Activated T-cell treated with anti-CD3 and anti-CD28 coated beads, Interleukin-2, amount 50 U/mL, for 1 hour (primary cell): ENCODE measurements around the gene SFRP2.

ENCODE experiments used
- DNase-seq: peaks from one replicate; pipeline ENCODE4 v3.0.0-alpha.2; 2020

SFRP2 gene

GRCh38 chr4:153792618-153793247 is 3.9 kb upstream of the SFRP2 start:
- no peak for DNase-seq

DNA sequence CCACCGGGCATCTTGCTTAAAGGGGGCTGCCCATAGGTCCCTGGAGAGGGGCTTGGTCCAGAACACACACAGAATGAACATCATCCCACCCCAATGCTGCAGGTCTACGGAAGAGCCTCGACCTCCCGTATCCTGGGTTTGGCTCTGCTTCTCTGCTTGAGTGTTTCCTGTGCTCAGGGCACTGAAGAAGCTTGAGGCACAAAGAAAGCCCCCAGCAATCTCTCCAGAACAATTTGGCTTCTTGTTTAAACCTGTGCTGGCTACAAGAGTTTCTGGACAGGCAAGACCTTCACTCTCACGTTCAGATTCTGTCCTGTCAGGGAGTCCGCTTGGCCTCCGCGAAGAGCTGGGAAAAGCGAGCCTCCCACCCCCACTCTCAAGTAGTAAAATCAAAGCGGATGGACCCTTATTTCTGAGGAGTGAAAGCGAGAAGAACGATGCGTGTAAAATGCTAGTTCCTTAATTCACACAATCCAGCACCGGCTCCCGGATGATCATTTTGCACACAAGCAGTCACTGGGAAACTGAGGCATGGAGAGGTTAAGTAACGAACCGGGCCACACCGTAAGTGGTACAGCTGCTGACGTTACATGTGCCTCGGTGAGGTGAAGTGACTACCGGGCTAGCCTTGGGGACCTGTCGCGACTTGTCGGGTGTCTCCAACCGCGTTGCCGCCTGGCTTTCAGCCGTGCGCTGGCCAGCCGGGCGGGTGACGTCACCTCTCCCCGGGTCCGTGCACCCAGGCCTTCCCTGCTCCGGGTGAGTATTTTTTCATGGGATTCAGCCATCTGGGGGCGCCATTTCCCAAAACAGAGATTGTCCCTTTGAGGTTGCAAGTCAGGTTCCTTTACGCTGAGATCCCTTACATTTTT is 3.1 kb upstream of the SFRP2 start:
- peak; percentile 38 for DNase-seq

DNA sequence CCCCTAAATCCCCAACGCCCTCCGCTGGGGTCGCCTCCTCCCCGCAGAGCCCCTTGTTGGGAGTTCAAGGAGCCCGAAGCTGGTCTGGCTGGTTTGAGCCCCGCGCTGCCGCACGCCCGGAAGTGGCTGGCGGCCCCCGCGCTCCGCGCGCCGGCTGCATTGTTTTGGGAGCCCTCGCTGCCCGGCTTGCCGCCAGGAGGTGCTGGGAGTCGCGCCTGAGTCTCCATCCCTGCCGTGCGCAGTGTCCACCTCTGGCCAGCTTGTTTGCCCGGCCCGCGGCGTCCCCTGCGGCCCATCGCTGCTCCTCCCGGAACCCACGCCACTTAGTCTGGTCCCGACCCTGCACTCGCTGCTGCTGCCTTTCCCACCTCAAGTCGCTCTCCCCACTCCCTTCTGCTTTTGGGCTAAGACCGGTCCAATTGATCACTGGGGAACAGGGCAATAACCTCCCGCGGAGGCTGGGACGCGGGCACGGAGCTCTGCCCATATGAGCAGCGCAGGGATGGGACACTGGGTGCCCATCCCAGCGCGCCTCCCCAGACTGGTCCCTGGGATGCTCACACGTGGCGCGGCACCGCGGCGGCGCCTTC is 2.2 kb upstream of the SFRP2 start:
- DNase-seq = peak; percentile 37

GRCh38 chr4:153790500-153790865 is 1.6 kb upstream of the SFRP2 start:
- DNase-seq = no peak

- DNase-seq = no peak
Measured at GRCh38 chr4:153789741-153790499, 1.0 kb upstream of the SFRP2 start.

- no peak for DNase-seq
Measured at GRCh38 chr4:153788051-153788412, 851 bp downstream of the SFRP2 start.

DNA sequence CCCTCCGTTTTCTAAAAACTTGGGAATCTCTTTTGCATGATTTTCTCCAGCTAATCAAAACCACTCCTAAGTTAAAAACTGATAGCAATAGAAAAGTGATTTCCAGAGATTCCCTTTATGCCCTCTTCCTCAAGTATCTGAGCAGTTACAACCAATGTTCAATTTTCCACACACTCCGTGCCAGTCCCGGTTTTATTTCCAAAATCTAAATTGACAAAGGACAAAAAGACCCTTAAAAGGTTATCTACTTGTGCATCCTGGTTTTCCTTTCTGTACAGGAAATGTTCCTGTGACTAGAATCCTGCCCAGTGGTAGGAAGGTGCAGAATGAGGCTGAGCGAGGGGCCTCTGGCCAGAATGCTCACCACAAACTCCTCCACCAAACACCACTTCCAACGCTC is 1.3 kb downstream of the SFRP2 start:
- DNase-seq = no peak

DNA sequence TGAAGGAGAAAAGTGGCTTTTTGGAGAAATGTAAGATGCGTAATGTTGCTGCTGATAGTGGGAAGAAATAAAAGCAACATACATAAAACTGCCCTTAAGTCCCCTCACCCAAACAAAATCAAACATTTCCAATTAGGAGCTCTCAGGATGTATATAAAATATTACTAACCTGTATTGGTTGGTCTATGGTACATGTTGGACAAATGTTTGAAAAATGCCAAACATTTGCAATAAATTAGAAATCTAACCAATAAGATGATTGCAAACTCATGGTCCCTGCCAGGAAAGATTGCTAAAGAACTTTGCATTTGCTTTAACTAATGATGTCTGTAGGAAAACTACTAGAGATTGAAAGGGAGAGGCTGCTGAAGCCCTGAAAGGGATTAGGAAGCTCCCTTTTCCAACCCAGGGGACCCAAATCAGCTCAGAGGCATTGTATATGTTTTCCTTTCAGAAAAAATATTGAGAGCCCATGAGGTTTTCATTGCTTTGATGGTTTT is 1.8 kb downstream of the SFRP2 start:
- DNase-seq = no peak

- DNase-seq = no peak
Measured at GRCh38 chr4:153785910-153786721, 2.8 kb downstream of the SFRP2 start.

GRCh38 chr4:153784166-153784699 is 4.7 kb downstream of the SFRP2 start:
- no peak for DNase-seq

GRCh38 chr4:153782581-153782980 is 6.3 kb downstream of the SFRP2 start:
- DNase-seq = no peak

- no peak for DNase-seq
Measured at GRCh38 chr4:153781717-153782416, 7.0 kb downstream of the SFRP2 start.

DNA sequence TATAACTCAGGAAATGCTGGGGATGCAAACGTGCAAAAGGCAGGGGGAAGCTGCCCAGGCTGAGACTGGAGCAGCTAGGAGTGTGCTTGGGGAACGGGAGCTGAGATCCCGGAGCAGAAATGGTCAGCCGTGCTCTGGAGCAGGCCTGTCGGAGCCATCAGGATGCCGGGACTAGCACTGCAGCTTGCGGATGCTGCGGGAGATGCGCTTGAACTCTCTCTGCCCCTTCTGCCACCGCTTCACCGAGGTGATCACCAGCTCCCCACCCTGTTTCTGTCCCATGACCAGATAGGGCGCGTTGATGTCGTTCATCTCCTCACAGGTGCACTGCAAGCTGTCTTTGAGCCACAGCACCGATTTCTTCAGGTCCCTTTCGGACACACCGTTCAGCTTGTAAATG is 7.6 kb downstream of the SFRP2 start:
- no peak for DNase-seq

DNA sequence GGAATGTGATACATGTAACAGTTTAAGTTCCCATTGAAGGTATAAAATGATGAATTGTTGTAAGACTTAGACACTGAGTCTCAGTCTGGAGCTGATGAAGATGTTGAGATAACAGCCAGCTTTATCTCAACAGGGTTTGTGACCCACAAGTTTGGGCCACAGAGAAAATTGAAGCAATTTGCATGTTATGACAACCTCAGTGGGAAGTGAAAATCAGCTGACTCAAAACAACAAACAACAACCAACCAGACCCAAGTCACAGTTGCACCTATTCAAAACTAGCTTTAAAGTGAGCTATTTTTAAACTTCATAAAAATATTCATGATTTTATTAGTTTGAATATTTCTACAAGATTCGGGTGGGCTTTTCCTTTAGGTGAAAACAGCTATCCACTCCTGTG is 8.0 kb downstream of the SFRP2 start:
- DNase-seq = no peak

DNA sequence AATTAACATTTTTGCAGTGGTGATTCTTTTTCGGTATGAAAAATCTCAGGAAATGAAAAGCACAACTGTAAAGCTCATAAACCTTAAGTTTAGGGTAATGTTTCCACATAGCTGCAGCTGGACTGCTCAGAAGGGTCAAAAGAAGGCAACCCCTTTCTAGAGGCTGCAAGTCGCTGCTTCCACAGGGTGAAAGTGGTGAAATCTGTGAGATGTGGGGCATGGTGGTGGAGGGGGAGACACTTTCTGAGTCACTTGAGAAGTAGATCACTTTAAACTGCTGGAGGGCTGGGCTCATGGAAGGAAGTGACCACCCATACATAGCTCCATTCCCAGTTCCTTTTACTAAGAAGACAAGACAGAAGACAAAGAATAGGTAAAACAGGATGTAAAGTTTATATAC is 8.7 kb downstream of the SFRP2 start:
- no peak for DNase-seq

DNA sequence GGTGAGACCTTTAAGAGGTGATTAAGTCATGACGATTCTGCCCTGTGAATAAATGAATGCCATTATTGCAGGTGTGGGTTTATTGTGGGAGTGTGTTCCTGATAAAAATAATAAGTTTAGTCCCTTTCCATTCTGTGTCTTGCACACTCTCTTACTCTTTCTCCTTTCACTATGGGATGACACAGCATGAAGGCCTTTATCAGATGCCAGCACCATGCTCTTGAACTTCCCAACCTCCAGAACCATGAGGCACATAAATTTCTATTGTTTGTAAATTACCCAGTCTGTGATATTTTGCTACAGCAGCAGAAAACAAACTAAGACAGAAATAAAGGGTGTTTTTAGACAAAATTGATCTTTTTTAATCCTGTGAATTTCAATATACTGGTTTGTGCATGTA is 10.5 kb downstream of the SFRP2 start:
- DNase-seq = no peak

DNA sequence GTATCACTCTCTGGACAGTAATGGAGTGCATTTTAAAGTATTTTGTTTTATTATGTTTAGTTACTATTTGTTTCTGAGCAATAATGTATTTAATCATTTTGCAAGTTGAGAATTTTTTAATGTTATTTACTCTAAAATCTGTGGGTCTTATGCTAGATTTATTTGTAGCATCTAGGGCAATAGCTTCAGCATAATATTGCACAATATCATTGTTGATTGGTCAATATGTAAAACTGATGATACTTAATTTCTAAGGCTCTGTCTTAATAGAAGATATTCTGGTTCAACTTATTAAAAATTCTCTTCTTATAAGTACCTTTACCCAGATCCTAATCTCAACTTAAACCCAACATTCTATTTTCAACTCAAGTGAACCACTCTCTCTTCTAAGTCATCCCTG is 11.5 kb downstream of the SFRP2 start:
- no peak for DNase-seq

DNA sequence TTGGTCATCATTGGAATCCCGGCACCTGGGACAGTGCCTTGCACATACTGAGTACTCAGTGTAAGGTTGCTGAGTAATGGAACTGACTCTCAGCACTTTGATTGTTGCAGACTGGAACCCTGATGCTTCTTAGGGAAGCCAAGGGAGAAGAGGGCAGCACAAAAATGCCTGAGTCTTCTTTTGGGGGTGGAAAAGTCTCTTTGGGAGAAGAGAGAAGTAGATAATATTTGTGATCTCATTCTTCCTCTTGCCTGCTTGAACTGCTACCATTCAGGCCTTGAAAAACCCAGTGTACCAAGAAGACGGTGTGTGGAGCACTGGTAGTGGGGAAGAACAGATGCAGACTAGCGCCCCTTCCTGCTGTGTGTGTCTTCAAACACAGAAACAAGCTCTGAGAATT is 12.3 kb downstream of the SFRP2 start:
- no peak for DNase-seq

- DNase-seq = no peak
Measured at GRCh38 chr4:153773236-153773690, 15.6 kb downstream of the SFRP2 start.

- no peak for DNase-seq
Measured at GRCh38 chr4:153771046-153771445, 17.8 kb downstream of the SFRP2 start.

GRCh38 chr4:153766758-153767157 is 22.1 kb downstream of the SFRP2 start:
- no peak for DNase-seq
